GM18858 (cell line): Measurements from ENCODE around the gene SIGLEC11.
"Not testable (repeated sequence)": the region's sequence is repeated elsewhere in the genome, so short reads cannot be mapped to it uniquely, and the experiment has no call there.

Experiments used
- ATAC-seq: cut with Tn5 transposase; IDR thresholded peaks from one replicate; pipeline ENCODE4 v1.9.1; 2021; ENCODE audit not compliant: unreplicated experiment

SIGLEC11 gene, protein sequence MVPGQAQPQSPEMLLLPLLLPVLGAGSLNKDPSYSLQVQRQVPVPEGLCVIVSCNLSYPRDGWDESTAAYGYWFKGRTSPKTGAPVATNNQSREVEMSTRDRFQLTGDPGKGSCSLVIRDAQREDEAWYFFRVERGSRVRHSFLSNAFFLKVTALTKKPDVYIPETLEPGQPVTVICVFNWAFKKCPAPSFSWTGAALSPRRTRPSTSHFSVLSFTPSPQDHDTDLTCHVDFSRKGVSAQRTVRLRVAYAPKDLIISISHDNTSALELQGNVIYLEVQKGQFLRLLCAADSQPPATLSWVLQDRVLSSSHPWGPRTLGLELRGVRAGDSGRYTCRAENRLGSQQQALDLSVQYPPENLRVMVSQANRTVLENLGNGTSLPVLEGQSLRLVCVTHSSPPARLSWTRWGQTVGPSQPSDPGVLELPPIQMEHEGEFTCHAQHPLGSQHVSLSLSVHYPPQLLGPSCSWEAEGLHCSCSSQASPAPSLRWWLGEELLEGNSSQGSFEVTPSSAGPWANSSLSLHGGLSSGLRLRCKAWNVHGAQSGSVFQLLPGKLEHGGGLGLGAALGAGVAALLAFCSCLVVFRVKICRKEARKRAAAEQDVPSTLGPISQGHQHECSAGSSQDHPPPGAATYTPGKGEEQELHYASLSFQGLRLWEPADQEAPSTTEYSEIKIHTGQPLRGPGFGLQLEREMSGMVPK

DNA sequence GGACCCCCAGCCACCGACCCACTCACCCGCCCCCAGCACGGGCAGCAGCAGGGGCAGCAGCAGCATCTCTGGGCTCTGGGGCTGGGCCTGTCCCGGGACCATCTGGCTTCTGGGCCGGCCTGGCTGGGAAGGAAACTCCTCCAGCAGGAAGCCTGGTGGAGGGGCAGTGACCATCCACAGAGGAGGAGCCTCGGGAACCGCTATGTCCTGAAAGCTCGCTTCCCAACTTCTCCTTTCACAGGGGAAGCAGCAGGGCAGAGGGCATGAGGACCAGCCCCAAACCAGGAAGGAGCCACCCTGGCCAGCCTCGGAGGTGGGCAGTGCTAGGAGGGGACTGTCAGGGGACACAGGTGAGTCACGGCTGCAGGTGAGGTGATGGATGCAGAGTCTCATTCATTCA, at the start of gene SIGLEC11:
Gene SIGLEC11 (minus strand): TSS at position 193 of the 400 bp plus-strand sequence. CDS start 91 bp downstream, at position 102.
- not testable (repeated sequence) for ATAC-seq

DNA sequence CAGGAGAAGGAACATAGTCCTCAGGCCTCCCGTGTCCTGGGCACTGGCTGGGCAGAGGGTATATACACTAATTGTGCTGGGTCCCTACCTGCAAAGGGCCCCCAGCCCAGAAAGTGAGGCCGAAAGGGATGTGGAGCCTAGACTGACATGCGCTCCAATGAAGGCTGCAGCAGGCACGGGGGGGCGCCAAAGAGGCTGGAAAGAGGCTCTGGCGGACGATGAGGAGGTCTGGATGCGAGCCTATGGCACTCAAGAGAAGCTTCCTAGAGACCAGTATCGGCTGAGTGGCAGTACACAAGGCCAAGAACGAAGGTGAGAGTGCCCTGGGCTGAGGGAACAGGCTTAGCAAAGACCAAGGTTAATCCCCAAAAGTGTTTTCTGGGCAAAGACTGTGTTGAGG, 47.6 kb upstream of the SIGLEC11 start:
- ATAC-seq: no peak

DNA sequence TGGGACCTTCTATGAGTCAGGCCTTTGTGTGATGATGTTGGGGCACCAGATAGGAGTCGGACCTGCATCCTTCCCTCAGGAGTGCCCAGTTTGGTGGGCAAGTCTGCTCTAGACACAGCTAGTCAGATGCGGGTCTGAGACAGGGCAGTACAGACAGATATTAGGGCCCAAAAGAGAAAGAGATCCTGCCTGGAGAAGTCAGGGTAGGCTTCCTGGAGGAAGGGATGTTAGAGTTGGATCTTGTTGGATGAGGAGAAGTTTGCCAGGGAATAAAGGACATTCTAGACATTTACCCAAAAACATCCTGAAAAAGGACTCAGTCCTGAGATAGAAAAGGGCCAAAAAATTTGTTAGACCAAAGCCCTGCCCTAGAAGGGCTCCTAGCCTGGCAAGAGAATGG, 47.0 kb upstream of the SIGLEC11 start:
- no peak for ATAC-seq

DNA sequence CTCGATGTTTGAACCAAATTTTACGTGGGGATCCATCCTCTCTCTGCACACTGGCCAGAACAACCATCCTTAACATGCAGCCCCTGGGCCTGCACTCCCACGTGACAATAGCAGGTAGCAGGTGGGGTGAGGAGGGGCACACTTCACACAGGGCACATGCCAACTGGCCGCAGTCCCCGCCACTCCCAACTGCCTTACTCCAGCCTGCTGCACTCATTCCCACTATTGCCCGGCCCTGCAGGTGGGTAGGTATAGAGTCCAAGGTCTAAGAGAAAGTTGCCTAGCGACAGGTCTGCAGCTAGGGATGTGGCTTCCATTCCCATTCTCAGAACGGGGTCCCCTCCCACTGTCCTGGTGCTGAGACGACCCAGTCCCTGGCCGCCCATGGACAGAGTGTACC, 46.2 kb upstream of the SIGLEC11 start:
- no peak for ATAC-seq

DNA sequence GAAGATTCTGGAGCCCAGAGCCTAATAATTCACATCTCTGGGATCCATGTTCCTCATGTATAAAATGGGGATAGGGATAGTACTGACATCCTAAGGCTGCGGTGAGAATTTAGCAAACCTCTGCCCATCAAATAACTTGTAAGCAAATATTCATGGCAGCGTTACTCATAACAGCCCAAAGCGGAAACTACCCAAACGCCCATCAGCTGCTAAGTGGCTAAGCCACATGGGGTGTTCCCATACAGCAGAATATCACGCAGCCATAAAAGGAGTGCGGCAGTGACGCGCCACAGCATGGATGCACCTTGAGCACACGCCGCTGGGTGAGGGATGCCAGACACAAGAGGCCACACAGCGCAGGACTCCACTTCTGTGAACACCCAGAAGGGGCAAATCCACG, 44.5 kb upstream of the SIGLEC11 start:
- no peak for ATAC-seq

DNA sequence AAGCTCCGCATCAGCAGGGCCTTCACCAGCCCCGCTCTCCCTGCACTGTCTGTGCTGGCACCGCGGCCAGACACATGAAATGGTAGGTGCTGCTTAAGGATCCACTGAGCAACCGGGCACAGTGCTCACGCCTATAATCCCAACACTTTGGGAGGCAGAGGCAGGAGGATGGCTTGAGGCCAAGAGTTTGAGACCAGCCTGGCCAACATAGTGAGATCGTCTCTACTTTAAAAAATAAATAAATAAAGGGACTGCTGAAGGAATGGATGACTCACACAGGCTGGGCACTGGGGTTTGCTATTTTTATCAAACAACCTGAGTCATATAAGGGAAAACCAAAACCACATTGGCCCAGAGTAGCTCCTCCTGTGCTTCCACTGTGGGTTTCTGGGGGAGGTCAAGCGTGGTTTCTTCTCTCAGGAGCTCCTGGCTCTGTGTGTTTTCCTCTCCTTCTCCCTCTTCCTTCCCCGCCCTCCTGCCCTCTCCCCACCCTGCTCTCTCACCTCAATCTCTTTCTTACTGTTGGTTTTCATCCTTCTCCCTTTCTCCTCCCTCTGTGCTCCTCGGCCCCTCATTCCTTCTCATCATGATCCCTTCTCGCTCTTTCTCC, 42.9 kb upstream of the SIGLEC11 start:
- ATAC-seq: no peak

DNA sequence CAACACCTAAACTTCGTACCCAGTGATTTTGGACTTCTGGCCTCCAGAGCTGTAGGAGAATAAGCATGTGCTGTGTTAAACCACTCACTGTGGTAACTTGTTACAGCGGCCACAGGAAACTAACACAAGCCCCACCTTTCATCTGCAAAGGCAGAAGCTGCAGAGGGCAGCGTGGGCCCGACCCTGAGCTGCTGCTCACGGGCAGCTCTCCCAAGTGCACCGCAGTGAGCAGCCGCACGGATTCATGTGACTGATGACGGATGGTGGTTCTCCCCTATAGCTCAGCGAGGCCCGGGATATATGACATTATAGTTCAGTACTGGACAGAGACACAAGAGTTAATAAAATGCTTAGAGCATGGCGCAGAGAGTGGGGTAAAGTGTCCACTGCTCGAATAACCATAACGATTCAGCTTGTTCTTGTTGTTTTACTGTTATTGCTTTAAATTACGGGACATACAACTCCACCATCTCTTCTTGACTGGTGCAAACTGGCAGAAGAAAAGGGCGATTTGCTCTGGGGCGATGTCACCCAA, 42.3 kb upstream of the SIGLEC11 start:
- ATAC-seq: no peak

DNA sequence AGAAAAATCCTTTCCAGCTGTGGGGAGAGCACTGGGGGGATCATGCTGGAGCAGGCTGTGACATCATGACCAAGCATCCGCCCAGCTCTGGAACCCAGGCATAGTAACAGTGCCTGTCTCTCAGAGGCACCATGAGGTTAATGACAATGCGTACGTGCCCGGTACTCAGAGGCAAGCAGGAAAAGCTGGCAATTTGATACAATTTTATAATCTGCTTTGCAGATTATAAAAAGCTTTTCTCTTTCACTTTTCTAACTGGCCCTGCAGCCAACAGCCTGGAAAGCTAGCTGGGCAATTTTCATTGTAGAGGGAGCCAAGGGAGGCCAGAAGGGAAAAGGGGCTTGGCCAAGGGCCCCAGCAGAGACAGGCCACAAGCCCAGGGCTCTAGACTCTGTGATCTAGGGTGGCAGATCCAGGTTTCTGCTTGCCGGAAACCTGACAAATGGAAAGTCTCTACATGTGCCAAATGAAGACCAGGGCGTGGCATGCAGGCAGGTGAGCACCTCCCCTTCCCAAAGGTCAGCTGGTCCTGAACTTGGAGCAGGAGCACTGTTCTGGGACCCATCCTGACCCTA, 41.5 kb upstream of the SIGLEC11 start:
- ATAC-seq: no peak

DNA sequence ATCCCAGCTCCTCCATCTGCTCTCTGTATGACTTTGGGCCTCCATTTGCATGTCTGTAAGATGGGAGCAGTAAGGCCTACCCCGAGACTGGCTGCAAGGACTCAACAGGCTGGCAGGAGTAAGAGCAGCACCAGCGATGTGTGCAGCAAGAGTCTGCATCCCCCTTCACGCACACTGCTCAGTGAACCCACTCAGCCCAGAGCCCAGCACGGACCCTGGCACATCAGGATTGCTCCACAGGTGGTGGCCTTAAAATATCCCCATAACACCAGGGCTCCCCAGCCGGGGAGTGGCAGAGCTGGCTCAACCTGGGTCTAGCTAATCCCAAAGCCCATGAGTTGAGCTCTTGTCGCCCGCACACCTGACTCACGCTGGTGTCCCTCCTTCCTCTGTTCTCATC, 40.8 kb upstream of the SIGLEC11 start:
- no peak for ATAC-seq

DNA sequence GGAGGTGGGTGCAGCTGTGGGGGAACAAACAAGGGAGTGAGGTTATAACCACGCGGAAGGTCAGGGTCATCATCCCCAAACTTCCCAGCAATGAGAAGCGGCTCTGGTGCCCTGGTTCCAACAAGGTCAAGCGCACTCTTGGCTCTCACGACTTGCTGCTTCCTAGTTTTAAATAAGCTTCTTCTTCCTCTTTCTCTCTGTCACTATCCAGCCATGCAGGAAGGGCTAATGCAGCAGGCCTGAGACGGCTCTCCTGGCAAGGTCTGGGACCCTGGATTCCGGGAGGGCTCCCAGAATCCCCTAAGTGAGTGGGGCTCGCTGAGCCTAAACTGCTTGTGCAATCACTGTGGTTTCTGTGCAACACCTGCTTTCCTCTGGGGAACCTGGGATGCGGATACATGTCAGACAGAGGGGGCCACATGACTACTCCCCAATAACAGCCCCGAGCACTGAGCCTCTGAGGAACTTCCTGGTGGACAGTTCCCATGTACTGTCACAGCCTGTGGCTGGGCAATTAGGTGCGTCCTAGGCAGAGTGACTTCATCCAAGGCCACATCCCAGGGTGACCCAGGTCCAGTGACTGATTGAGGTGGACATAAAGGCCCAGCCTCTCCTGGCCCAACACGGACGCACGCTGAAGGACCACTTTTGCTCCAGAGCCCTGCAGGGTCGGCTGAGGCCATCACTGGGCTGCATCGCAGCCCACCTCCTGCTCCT, 40.0 kb upstream of the SIGLEC11 start:
- no peak for ATAC-seq

DNA sequence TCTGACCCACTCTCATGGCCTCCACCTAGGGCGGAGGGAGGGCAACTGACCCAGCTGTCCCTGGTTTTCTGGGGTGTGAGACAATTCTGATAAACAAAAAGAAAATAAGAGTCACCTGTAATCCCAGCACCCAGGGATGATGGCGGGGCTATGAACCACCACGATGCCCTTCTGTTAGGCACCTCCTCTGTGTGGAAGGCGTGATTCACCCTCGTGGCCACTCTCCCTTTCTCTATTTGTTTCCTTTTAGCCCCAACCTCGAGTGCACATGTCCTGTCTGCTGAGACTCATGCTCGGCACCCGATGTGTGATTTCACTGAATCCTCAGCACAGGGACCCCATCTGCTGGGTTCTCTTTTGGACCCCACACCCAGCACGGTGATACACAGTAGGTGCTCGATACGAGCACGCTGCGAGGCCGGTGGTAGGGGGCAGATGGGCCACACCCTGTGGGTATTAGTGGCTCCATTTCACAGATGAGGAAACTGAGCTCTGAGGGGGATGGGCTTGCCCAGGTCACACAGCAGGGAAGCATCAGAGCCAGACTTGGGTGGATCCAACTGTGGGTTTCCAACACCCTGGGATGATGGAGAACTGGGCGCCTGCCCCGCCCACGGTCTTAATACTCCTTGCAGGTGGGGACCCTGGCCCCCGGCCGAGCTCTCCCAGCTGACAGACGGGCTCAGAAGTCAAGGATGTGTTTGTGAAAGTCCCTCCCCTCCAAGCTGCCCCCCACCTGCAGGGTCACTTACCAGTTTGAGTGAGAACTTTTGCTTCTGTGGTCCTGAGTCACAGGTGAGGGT, 39.3 kb upstream of the SIGLEC11 start:
- ATAC-seq: no peak

DNA sequence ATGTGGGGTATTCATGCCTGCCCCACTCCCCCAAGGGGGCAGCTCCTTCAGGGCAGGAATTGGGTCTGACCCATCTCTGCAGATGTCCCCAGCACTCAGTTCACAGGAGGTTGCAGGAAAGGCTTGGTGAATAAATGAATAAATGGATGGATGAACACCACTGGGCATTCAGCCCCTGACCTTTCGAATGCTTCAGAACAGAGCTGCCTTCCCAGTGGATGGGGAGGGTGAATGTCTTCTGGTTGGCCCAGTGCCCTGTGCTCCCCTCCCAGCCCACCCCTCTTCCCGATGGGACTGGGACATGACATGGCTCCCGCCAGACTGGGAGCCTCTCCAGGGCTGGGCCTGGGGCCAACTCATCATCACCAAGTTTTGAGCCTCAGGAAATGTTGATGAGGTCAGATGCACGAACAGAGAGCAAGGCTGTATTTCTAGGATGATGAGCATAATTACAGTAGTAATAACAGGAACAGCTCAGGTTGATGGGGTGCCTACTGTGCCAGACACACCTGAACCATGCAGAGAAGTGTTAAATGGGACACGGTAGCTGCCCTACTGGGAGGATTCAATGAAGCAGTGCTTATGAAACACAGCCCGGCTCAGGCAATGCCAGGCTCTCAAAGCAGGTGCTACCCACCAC, 38.5 kb upstream of the SIGLEC11 start:
- ATAC-seq: no peak

DNA sequence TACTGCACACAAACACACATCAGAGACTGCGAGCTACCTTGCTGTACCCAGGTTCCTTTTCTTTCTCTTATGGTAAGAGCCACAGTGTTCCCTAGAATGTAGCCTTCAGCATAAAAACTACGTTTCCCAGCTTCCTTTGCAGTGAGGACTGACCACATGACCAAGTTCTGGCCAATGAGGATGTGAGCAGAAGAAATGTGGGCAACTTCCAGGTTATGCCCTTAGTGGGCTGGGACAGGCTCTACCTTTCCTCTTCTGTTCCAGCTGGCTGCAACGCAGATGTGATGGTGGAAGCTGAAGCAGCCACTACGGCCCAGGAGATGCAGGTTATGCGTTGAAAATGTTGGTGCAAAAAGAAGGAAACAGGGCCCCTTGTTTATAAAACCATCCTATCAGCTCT, 36.7 kb upstream of the SIGLEC11 start:
- ATAC-seq: no peak

DNA sequence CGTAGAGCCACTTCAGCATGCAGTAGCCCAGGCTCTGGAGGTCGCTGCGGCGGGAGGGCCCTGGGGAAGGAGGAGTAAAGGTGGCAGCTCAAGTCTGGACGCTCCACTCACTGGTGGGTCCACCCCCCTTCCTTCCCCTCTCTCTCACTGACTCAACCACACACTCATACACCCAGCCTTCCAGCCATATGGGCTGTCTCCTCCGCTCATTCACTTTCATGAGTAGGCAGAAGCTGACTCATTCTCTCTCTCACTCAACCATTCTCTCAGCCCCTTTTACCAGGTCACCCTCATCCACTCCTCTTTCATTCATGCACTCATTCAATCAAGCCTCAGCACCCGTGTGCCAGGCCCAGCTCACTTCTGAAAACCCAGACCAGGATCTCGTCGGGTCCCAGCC, 27.5 kb upstream of the SIGLEC11 start:
- ATAC-seq: no peak

DNA sequence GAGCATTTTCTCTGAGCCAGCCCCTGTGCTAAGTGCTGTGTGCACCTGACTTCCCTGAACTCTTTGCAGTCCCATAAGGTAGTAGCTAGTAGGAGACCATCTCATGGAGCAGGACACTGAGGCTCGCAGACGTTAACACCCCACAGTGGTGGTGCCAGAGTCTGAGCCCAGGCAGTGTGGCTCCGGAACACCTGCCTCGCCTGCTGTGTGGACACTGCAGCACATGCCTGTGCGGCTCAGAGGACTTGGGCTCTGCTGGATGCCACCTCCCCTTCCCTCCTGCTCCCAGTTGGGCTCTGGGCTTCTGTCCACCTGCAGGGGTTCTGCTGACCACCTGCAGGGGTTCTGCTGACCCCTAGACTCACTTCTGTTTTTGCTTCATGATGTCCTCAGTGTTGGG, 27.0 kb upstream of the SIGLEC11 start:
- ATAC-seq: no peak

DNA sequence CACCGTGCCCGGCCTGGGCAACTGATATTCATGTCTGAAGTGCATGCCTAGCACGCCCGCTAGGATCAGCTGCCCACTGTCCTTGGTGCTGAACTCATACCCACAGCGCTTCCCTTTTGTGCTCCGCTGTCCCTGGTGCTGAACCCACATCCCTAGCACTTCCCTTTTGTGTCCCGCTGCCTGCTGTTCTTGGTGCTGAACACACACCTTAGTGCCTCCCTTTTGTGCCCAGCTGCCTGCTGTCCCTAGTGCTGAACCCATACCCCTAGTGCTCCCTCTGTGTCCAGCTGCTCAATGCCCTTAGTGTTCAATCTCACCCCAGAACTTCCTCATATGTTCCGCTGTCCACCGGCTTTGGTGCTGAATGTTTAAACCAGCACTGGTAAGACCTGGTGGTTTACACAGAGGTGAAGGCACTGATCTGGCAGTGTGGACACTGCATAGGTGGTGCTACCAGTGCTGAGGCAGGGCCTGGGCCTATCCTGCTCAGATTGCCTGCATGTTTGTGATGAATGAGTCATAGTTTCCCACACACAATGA, 26.3 kb upstream of the SIGLEC11 start:
- ATAC-seq: no peak

DNA sequence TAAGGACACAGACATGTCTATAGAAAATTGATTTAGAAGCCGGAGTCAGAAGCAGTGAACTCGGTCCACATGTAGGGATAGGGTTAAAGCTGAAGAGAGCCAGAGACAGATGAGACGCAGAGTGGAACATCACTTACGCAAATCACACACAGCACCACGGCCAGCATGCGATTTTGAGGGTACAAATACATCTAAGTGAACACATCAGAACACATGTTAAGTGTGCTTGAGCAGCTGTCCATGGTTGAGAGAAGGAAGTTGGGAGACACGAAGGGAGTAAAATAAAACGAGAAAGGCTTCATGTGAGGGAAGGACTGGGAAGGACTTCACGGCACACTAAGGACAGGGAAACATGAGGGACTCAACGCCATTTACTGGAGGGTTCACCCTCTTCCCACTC, 25.4 kb upstream of the SIGLEC11 start:
- ATAC-seq: no peak

DNA sequence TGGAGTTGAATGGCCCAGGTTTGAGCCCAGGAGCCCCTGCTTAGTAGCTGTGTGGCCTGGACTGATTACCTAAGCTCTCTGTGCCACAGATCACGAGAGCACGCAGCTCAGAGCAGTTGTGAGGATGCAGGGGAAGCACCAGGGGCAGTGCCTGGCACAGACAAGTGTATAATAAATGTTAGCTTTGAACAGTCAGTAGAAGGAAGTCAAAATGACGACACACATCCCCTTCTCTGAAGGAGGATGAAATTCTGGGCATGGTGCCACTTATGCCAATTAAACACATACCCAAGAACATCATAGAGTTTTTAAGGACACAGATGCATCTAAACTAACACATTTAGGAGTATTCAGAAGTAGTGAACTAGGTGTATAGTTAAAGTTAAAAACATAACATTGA, 24.9 kb upstream of the SIGLEC11 start:
- ATAC-seq: no peak

DNA sequence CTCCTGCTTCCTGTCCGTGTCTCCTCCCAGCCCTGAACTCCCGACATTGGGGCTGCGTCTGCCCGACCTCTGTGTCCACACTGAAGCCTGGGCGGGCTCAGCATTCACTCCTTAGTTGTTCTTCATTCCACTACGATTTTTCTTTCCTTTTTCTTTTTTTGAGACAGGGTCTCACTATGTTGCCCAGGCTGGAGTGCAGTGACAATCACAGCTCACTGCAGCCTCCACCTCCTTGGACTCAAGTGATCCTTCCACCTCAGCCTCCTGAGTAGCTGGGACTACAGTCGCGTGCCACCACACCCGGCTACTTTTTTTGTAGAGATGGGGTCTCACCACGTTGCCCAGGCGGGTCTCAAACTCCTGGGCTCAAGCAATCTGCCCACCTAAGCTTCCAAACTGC, 23.5 kb upstream of the SIGLEC11 start:
- no peak for ATAC-seq
